Left lobe of liver (tissue), 2 donors: ENCODE results near the gene NAA40. TPM values are rescaled to one million over a fixed set of nuclear protein-coding genes. Genes with fewer than 3 reads are reported as not detected.
A peak's percentile ranks its signal among the peaks of the same experiment; 100 is the strongest.
"Not testable (repeated sequence)": the region's sequence is repeated elsewhere in the genome, so short reads cannot be mapped to it uniquely, and the experiment has no call there.

Experiments
- ATAC-seq: fragments of 200-7000 bp; cut with Tn5 transposase; one replicate; pipeline ENCODE4 v1.9.1; 2020; ENCODE audit warnings: mild to moderate bottlenecking, moderate library complexity
- DNase-seq: peaks from one replicate; pipeline ENCODE4 v3.0.0-alpha.2; 2020; ENCODE audit warnings: low spot score
- total RNA-seq: library from RNA; stranded (reverse); gene quantifications from one replicate; pipeline ENCODE4 v1.2.1, GENCODE V29; 2021
- donor health status: DM: no; HTN: no; CAD: no; lungs with moderate emphysema.
- donor health status: DM: no; HTN: yes; CAD: no.

Gene NAA40
- total RNA-seq, 1 donor from 2014 or later = 4.2 TPM

DNA sequence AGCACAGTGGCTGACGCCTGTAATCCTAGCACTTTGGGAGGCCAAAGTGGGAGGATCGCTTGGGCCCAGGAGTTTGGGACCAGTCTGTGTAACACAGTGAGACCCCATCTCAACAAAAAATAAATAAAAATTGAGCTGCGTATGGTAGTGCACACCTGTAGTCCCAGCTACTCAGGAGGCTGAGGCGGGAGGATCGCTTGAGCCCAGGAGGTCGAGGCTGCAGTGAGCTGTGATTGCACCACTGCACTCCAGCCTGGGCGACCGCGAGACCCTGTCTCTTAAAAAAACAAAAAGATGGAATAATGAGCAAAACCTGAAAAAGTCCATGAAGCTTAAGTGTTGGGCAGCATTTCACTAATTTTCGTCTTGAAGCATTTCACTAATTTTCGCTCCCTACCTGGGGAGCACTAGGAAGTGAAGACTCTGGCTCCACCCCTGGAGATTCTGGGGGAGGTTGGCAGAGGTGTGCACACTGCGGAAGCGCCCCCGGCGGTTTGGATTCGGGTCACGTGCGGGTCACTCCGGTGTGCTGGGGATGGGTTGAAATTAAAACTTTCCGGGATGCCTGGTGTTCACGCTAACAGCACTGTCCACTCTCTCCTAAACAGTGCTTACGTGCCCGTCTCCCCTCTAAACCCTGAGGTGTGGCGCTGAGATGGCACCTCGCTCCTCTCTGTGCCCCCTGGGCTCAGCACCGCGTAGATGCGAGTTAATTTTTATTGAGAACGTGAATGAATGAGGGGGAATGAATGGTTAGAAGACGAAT lies 906 bp upstream of the NAA40 start:
- no peak for DNase-seq
- peak; percentile 9 for ATAC-seq

DNA sequence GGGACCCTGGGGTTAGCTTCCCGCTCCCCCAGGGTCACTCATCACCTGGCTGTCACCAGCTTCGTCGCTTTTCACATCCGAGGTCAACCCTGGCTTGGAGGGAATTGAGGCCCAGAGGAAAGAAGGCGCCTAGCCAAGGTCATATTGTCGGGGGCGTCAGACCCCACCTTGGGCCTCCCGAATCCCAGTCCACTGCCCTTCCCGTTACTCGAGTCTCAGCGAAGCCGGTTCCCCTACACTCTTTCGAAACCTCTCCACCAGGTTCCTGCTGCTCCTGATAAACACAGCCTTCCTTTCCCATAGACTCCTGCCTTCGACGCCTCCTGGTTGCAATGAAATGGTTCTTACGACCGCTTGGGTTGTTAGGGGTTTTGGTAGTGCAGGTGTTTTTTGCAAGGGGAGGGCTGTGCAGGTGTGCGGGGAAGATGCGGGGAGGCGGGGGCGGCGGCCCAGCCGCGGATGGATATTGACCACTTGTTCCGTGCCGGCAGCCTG lies 642 bp downstream of the NAA40 start:
- ATAC-seq (peak; percentile 6), DNase-seq (no peak)

DNA sequence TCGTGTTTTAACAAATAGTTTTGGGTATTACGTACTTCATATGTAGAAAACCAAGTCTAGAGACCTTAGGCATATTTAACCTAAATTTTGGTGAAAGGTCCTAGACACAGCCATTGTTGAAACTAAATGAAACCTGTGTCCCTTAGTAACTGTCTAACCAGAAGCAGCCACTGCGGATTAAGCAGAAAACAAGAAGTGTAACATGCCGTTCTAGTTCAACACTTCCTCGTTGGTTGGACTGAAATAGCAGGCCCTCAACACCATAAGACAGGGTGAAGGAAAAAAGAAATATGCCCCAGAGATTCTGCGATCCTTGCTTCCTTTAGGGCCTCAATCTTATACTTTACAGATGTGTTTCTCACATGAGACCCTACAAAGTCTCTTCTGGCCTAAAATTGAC lies 2.0 kb downstream of the NAA40 start:
- DNase-seq (no peak), ATAC-seq (no peak)

DNA sequence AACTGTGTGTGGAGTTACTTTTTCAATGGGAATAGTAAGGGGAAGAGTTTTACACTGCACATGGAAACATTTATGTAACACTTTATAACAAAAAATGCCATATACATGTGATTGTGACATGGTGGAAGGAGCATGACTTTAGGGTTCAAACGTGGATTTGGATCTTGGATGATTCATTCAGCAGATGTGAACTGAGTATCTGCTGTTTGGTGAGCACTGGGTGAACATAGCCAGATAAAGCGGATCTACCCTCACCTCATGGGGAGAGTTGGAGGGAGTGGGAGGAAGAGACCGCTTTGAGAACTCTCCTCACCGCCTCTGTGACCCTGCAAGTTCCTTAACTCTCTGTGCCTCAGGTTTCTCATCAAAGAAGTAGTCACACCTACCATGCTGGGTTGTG lies 3.1 kb downstream of the NAA40 start:
- ATAC-seq (no peak), DNase-seq (no peak)

DNA sequence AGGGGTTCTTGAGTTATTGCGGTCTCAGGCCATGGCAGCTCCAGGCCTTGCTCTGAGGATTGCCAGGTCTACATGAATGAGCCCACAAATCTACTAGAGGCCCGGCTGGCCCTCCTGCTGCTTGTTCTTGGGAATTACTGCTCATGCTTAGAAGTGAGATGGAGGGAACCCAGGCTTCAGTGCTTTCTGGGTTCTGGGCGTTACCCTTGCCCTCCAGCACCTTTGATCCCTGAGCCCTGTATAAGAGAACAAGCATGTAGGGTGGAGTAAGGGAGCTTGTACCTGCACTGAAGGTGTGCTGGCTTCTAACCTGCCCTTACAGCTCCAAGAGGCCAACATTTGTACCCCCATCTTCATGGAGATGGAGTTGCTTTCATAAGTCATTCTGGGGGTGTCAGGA lies 4.0 kb downstream of the NAA40 start:
- no peak for DNase-seq
- no peak for ATAC-seq

DNA sequence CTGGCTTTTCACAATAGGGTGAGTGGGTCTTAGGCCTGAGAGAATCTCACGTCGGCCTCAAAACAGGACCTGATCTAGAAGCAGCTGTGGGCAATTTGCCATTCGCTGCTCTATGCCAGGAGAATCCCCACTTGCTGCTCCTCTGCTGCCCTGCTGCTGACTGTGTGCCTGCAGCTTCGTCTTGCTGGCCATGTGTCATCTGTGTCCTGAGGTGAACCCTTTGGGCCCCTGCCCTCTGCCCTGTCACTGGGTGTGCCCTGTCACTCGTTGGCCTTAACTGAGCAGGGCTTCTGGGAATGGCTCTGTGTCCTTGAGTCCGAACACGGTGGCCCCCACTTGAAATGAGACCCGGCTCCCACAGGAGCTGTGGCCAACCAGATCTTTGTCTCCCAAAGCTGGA lies 6.2 kb downstream of the NAA40 start:
- DNase-seq (peak; percentile 70), ATAC-seq (peak; percentile 83)

DNA sequence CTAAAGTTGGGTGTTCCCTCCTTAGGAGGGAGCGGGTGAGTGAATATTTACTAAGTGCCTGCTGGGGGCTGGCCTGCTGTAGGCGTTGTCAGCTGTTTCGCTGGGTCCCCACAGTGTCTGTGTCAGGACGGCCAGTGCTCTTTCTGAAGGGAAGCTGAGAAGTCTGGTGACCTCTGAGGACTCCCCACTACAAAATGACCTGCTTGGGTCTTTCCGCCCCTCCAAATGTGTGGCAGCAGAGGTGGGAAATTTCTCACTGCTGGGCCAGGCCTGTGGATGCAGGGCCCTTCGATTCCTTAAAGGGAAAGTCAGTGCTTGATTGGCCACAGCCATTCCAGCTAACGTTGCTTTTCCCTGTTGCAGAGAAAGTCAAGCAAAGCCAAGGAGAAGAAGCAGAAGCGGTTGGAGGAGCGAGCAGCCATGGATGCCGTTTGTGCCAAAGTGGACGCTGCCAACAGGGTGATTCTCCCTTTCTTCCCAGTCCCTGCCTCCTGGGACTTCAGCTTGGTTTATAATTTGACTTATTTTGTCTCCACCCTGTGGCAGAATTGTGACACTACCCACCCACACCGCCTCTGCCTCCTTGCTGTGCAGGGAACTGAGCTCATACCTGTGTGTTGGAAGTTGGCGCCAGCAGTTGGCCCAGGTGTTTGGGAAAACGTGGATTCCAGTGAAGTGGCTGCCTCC lies 6.8 kb downstream of the NAA40 start:
- ATAC-seq = peak; percentile 98

DNA sequence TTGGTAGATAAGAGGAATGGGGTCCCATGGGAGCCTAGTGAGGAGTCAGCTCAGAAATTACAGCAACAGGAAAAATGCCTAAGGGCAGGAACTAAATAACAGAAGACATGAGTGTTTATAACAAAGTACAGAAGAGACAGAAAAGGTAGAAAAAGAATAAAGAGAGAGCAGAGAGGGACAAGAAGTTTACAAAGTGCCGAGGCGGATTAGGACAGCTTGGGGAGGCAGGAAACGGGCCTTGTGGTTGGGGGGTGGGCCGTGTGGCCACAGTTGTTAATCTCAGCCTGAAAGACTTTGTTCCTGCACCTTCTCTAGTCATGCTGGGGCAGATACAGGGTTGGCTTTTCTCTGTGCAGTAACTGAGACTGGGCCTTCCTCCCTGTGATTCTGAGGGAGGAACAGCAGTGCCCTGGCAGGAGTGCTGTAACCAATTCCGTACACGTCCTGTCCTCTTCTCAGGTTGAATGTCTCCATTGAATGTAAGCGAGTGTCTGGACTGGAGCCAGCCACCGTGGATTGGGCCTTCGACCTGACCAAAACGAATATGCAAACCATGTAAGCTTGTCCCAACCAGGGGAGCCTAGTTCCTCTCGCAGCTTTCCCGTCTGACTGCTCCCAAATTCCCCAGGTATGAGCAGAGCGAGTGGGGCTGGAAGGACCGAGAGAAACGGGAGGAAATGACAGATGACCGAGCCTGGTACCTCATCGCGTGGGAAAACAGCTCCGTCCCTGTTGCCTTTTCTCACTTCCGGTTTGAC lies 13.2 kb downstream of the NAA40 start:
- ATAC-seq = no peak
- DNase-seq = no peak

More for the DNA sequence above, 6.8 kb downstream of the NAA40 start:
- DNase-seq = peak; percentile 76

DNA sequence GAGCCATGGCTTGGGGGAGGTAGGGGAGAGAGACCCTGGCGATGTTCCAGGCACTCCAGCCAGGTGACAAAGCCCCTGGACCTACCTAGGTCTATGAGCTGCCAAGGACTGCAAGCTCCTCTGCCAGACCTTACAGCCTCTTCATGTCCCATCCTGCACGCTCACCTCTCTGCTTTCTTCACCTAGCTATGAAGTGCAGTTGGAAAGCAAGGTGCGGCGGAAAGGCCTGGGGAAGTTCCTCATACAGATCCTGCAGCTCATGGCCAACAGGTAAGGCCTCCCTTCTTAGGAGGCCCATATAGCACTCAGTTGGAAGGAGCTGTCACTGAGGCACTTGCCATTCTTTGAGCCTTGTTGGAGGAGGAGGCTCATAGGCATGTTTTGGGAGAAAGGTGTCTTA lies 13.8 kb downstream of the NAA40 start:
- ATAC-seq = no peak
- no peak for DNase-seq

DNA sequence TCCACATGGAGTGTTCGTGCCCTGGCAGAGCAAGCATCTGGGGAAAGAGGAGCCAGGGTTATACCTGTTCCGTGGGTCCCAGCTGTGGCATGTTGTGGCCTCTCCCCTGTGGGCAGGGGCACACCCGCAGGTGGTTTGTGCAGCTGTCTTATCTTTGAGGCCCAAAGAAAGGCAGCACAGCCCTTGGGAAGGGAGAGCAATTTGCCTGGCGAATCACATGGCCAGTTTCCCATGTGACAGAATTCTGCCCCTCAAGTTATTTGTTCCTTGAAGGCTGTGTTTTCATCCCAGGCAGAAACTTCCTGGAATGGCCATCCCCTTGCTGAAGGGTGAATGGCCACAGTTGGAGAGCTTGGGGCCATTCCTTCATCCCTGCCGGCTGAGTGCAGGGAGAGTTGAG lies 19.2 kb downstream of the NAA40 start:
- ATAC-seq (no peak), DNase-seq (no peak)

DNA sequence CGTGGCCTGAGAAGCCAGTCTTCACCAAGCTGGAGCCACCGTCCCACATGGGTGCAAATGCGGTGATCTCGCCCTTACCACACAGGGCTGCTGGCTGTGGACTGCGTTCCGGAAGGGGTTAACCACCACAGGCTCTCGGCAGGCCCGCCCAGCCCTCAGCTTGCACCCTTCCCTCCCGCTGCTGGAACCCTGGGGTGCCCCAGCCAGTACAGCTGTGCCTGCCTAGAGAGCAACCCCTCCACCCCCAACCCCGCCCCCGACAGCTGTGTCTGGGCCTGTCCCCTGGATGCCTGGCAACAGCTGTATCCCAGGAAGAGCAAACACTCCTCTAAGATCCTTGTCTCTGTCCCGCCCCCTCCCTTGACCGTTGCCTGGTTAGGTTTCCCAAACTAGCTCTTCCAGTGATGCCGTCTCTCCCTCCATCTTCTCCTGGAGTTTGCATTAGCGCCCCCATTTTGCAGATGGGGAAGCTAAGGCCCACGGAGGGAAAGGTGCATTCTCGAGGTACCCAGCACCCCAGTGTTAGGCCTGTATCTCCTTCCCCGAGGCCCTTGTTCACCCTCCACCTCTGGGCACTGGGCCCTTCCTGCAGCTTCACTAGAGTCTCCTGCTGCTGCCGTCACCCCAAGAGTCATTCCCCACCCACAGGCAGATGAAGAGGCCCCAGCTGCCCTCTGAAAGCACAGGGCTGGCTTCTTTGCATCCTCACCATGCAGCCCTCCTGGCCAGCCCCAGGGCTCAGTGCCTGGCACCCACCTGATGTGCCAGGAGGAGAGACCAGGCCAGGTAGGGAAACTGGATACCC lies 23.0 kb downstream of the NAA40 start:
- DNase-seq (no peak), ATAC-seq (peak; percentile 28)

DNA sequence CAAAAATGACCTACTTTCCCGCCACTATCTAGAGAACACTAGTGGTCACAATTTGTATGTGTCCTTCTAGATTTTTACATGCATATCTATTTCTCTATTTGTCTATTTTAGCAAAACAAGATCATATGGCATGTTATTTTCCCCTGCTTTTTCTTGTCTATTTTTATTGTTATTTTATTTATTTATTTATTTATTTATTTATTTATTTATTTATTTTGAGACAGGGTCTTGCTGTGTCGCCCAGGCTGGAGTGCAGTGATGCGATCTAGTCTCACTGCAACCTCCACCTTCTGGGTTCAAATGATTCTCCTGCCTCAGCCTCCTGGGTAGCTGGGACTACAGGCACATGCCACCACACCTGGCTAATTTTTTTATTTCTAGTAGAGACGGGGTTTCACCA lies 25.1 kb downstream of the NAA40 start:
- not testable (repeated sequence) for DNase-seq, ATAC-seq

DNA sequence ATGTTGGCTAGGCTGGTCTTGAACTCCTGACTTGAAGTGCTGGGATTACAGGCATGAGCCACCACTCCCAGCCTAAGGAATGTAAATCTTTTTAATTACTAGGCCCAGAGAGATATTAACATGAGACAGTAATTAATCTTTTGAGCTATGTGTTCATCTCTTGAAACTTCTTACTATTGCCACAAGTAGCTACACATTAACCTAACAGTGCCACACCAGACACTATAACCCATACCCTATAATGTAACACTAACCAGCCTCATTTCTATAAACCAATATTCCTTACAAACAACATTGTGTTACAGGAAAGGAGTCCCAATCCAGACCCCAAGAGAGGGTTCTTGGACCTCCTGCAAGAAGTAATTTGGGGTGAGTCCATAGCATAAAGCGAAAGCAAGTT lies 27.6 kb downstream of the NAA40 start:
- DNase-seq (no peak), ATAC-seq (no peak)

DNA sequence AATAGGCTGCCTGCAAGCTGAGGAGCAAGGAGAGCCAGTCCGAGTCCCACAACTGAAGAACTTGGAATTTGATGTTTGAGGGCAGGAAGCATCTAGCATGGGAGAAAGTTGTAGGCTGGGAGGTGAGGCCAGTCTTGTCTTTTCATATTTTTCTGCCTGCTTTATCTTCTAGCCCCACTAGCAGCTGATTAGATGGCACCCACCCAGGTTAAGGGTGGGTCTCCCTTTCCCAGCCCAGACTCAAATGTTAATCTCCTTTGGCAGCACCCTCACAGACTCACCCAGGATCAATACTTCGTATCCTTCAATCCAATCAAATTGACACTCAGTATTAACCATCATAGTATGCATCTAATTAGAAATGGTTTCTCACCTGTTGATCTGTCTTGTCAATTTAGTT lies 30.7 kb downstream of the NAA40 start:
- ATAC-seq (no peak), DNase-seq (no peak)

DNA sequence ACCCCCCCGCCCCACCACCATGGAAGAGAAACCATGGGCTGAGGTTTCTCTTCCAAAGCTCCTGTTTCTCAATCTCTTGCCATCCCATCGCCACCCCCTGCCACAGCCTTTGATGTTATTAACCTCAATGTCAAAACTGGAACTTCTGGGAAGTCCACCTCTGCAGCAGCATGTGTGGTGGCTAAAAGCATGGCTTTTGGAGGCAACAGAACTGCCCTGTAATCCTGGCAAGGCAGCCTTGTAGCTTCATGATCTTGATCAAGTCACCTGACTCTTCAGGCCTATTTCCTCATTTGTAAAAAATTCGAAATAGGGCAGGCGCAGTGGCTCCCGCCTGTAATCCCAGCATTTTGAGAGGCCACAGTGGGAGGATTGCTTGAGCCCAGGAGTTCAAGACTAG lies 32.1 kb downstream of the NAA40 start:
- no peak for DNase-seq

DNA sequence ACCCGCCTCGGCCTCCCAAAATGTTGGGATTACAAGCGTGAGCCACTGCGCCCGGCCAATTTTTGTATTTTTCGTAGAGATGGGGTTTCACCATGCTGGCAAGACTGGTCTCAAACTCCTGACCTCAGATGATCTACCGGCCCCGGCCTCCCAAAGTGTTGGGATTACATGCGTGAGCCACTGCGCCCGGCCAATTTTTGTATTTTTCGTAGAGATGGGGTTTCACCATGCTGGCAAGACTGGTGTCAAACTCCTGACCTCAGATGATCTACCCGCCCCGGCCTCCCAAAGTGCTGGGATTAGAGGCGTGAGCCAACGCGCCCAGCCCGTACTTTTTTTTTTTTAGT lies 35.1 kb downstream of the NAA40 start:
- not testable (repeated sequence) for ATAC-seq

More for the DNA sequence above, 32.1 kb downstream of the NAA40 start:
- no peak for ATAC-seq

DNA sequence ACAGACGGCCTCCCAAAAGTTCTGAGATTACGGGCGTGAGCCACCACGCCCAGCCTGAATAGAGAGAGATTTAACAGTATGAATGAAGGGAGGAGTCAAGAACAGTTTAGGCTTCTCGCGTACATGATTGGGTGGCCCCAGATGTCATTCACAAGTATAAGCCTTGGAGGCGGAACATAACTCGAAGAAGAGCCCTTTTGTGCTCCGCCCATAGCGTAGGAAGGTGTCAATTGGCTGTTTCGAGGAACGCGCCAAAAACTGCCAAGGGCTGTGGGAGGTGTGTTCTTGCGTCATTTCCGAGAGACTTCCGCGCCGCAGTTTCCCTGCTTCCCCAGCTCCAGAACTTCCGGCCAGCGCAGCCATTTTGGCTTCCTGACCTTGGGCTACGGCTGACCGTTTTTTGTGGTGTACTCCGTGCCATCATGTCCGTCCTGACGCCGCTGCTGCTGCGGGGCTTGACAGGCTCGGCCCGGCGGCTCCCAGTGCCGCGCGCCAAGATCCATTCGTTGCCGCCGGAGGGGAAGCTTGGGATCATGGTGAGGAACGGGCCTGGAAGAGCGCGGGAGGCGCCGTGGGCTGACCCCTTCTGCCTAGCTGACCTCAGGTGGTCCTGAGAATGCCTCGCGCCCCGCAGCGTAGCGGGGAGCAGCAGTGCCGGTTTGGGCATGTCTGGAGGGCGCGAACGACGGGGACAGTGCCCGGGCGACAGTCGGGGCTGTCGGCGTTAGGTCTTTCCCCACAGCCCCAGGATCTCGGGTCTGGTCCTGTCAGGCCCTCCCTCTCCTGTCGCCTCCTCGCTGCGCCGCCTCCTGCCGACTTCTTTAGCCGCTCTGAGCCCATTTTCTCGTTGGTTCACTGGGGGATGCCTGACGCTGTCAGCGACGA lies 35.7 kb downstream of the NAA40 start, which contains the start of gene COX8A:
COX8A (plus strand) TSS at position 362 of the 885 bp plus-strand sequence; CDS start at position 423, 61 bp downstream.
- ATAC-seq (peak; percentile 95), DNase-seq (peak; percentile 98)

More for the DNA sequence above, 35.1 kb downstream of the NAA40 start:
- DNase-seq = not testable (repeated sequence)

DNA sequence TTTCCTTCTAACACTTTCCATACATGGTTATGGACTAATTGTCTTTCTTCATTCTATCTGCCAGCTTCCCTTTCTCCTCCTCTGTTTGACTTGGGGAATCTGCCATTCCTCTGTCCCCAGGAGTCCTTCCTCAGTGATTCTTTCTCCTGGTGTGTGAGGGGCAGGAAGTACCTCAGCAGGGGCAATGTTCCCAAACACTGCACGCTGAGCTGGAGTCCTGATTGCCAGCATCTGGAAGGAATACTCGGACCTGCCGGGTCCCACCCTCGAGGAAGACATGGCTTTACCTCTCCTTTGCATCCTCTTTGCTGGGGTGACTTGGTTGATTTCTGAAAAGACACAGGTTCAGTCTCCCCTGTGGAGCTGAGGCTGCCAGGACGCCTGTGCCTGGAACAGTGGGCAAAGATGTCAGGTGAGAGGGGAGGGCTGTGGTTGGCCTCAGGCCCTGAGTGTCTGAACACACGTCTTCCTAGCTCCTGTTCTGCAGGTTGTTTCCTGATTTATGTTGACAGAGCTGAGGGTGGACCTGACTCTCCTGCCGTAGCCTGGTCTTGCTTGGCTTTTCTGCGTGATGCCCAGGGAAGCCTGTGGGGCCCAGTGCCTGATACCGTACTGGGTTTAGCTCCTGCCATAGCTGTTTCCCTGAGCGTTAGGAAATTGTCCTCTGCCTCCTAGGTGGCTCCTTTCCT lies 39.9 kb downstream of the NAA40 start:
- ATAC-seq (no peak), DNase-seq (no peak)

DNA sequence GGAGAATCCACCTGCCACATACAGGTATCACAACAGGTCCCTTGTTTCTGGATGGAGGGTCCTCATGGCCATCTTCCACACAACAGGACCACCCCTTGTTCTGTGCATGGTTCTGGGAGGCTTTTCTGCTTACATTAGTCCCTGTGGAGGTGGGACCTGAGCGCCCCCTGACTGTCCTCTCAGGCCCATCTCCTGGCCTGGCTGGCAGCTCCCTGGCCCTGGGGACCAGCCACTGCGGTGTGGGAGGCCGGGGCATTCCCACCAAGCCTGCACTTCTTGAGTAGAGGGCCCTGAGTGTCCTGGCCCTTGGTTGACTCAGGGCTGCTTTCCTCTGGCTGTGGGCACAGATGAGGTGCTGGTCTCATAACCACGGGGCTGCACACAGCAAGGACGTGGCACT lies 40.6 kb downstream of the NAA40 start:
- DNase-seq (no peak), ATAC-seq (no peak)
